Hematopoietic multipotent progenitor cell (in vitro differentiated cells): ENCODE measurements around the gene GDF15. TPM values are rescaled to one million over a fixed set of nuclear protein-coding genes. Genes with fewer than 3 reads are reported as not detected.
"Not testable (repeated sequence)": the region's sequence is repeated elsewhere in the genome, so short reads cannot be mapped to it uniquely, and the experiment has no call there.

ENCODE experiments used
- DNase-seq, 3 donors: peaks; one replicate each; pipeline ENCODE4 v3.0.0-alpha.2; 2011 to 2015; ENCODE audit warnings: low read depth in 2 of 3, low spot score in 2 of 3
- total RNA-seq: library from RNA; depleted of rRNA; stranded (reverse); fragments of >200 nt; gene quantifications from one replicate; pipeline ENCODE4 v1.2.3, GENCODE V29; 2012

GDF15 gene
- total RNA-seq, result 0.27 TPM

GRCh38 chr19:18385675-18386542 is at the start of gene GDF15:
GDF15 (plus strand) TSS chr19:18386158; CDS start chr19:18386190, 32 bp downstream.
- DNase-seq, result peak in 1 of 3 donors; percentile 41

GRCh38 chr19:18338541-18338940 is 47.4 kb upstream of the GDF15 start:
- no peak for DNase-seq

- peak in 2 of 3 donors; percentile 43 to 44 for DNase-seq
Observed at GRCh38 chr19:18339723-18340122, 46.2 kb upstream of the GDF15 start.

- peak in 2 of 3 donors; percentile 58 to 61 for DNase-seq
Observed at GRCh38 chr19:18340190-18340989, 45.6 kb upstream of the GDF15 start, which contains the start of gene PGPEP1. PGPEP1 (plus strand) TSS chr19:18340598; CDS start chr19:18340682, 84 bp downstream.

GRCh38 chr19:18340990-18341868 is 44.7 kb upstream of the GDF15 start:
- DNase-seq, result peak in 2 of 3 donors; percentile 86

- DNase-seq, result no peak
Observed at GRCh38 chr19:18342090-18342632, 43.8 kb upstream of the GDF15 start.

- DNase-seq, result no peak
Observed at GRCh38 chr19:18344582-18344950, 41.4 kb upstream of the GDF15 start.

- no peak for DNase-seq
Observed at GRCh38 chr19:18345296-18345695, 40.7 kb upstream of the GDF15 start.

- DNase-seq, result no peak
Observed at GRCh38 chr19:18346091-18346490, 39.9 kb upstream of the GDF15 start.

- no peak for DNase-seq
Observed at GRCh38 chr19:18348171-18348570, 37.8 kb upstream of the GDF15 start.

- not testable (repeated sequence) for DNase-seq
Observed at GRCh38 chr19:18348818-18349339, 37.1 kb upstream of the GDF15 start.

- DNase-seq, result peak in 2 of 3 donors; percentile 62 to 75
Observed at GRCh38 chr19:18349524-18350128, 36.3 kb upstream of the GDF15 start.

GRCh38 chr19:18350490-18350889 is 35.5 kb upstream of the GDF15 start:
- no peak for DNase-seq

GRCh38 chr19:18351544-18351943 is 34.4 kb upstream of the GDF15 start:
- DNase-seq, result no peak

- DNase-seq, result no peak
Observed at GRCh38 chr19:18353378-18354005, 32.5 kb upstream of the GDF15 start.

GRCh38 chr19:18354743-18355142 is 31.2 kb upstream of the GDF15 start:
- DNase-seq, result not testable (repeated sequence)

- DNase-seq, result no peak
Observed at GRCh38 chr19:18357041-18357440, 28.9 kb upstream of the GDF15 start.

- DNase-seq, result no peak
Observed at GRCh38 chr19:18361646-18362045, 24.3 kb upstream of the GDF15 start.

GRCh38 chr19:18362934-18363542 is 22.9 kb upstream of the GDF15 start:
- no peak for DNase-seq
